ENCODE results near the gene ARHGAP12.

- TF ChIP-seq CTCF (IDR thresholded peaks at IDR 0.05; ENCODE audit: insufficient read depth, low read length, poor library complexity, severe bottlenecking) (no peak), EZH2phosphoT487 (conservative IDR thresholded peaks at IDR 0.05; ENCODE audit: low read length) (no peak)
Measured at GRCh38 chr10:31799181-31799580, 129.4 kb downstream of the ARHGAP12 start.

Data from SU-DHL-6 (cell line).